Measurements from ENCODE around the gene DUSP7.
A peak's percentile ranks its signal among the peaks of the same experiment; 100 is the strongest.

The DUSP7 gene

DNA sequence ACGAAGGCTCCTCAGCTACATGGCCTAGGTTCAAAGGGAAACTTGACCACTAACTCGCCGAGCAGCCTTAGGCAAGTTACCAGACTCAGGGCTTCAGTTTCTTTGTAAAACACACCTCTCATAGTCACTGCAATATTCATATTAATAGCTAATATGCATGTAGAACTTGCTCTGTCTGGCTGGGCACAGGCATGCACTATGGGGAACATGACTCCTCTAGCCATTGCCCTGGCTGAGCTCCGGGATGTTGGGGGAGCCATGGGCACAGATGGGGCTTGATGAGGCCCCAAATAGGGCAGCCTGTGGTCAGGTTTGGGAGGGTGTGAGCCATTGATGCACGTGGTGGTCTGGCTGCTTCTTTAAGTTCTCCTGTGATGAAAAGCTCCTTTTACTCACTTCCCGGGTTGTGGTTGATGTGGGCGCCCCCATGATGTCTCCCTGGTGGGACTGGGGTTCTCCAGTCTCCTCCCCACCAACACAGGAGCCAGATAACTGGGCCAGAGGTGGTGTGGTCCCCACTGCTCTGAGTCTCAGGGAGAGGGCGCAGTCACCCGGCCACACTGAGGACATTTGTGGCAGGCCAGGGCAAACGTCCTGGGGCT, 29.4 kb upstream of the DUSP7 start:
- no peak for DNase-seq

DNA sequence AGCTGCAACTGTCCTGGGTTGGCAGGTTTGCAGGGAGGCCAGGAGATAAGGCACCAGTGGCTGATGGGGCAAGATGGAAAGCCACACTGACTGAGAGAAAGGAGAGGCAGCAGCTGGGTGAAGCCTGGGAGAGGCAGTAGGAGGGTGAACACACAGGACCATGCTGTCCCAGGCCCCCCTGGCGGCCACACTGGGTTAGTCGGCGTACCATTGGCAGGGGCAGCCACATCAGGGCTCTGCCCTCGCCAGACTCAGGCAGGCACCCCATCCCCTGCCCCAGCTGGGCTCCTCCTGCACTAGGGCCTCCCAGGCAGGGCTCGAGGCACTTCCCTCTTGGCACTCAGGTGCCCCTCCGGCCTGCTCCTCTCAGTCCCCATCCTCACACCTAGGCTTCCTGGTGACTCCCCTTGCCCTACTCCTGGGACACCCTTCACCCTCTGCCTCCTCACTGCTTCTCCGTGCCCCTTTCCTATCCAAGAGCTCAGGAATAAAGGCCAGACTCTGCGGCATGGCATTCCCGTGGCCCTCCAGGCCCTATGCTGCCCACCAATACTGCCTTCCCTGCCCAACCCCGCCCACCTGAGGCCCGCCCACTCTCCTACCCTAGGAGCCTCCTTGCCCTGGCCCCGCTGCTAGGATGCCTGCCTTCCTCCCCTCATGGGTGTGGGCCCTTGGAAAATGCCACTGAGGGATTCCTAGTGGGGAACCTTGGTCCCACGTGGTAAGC, 28.7 kb upstream of the DUSP7 start:
- no peak for DNase-seq

DNA sequence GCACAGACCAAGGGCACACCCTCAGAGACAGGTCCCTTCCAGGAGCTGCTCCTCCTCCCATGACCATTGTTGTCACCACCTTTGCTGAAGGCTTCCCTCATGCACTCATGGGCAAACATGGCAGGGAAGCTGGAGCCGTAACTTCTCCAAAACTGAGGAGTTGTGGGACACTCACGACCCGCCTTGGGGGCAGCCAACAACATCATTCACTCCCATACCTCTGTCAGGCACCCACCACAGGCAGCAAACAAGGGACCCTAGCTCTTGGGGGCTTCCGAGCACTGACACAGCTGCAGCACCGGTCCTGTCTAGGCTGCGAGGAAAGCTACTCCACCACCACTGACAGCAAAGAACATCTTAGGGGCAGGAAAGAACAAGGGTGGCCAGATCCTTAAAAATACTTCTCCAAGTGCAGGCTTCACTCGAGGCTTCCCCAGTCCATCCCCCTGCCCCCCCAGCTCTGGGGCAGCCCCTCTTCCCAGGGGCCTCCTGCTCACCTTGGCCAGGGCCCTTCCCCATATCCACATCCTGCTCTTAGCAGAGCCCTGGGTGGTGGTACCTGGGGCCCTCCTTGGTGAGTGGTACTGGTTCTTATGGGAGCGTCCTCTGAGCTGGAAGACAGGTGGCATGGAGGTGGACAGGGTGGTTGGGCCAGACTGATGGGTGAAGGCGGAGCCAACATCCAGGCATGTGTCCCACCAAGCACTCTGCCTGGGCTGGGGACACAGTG, 28.0 kb upstream of the DUSP7 start:
- DNase-seq, result no peak

DNA sequence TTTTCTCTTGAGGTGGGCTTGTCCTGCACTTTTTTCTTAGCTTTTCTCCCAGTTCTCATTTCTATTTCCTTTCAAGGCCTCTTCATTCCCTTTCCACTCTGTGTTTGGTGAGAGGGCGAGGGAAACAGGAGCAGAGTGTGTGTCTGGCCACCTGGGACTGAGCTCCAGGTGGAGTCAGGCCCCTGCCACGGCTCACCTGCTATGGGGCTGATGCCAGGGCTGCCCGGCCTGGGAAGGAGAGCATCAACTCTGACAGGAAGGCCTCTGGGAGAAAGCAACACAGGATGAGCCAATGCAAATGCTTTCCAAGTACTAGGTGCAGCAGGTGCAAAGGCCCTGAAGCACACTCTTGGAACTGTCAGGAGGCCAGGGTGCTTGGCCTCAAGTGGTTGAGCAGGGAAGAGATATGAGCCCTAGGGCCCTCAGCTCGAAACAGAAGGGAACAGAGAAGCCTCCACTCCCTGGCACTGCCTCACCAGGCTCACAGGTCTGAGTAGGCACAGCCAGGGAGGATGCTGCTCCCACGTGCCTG, 27.3 kb upstream of the DUSP7 start:
- no peak for DNase-seq

DNA sequence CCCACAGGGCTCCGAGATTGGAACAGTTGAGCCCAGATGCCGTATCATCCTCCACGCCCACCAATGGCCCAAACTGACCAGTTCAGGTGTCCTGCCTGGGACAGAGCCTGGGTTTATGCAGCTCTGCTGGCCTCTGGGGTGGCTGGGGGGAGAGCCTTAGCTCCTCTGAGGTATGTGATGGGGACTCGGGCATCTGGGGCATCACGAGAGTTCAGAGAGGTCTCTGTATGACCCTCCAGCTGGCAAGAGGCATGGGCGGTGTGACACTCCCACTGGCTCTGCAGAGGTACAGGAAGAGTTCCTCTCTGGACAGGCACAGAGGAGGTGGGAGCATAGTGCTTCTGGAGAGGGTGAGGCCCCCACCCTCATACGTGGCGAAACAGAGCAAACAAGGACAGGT, 26.6 kb upstream of the DUSP7 start:
- DNase-seq, result no peak

DNA sequence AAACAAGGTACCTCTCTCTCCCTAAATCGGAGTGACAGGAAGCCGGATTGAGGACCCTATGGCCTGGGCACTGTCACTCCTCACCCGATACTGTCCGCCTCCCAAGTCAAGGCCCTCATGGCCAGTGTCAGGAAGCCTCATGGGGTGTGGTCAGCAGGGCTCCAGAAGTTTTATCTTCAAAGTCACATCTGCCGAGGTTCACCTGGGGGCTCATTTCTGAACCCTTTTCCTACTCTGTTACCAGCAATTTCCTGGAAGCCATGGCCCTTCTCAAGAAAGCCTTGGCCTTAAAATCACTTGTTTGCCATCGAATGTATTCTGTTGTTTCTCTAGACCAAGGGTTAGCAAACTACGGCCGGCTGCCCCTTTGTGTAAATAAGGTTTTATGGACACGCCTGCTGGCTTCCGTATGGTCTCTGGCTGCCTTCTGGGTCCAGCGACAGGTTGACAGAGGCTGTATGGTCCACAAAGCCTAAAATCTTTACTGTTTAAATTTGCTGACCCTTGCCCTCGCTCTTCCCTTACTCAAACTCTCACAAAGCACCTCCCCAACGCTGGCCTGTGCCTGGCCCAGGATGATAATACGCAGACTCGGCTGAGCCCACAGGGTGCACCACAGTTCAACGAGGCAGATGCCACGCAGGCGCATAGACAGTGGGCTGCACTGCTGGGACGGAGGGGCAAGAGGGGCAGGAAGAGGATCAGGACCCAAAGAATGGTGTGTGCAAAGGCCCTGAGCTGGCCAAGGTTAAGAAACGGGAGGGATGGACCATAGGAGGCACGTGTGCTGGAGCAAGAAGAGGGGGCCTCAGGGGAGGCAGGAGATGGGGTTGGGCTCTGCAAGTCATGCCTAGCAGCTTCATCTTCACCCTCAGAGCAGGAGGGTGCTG, 24.7 kb upstream of the DUSP7 start:
- no peak for DNase-seq

DNA sequence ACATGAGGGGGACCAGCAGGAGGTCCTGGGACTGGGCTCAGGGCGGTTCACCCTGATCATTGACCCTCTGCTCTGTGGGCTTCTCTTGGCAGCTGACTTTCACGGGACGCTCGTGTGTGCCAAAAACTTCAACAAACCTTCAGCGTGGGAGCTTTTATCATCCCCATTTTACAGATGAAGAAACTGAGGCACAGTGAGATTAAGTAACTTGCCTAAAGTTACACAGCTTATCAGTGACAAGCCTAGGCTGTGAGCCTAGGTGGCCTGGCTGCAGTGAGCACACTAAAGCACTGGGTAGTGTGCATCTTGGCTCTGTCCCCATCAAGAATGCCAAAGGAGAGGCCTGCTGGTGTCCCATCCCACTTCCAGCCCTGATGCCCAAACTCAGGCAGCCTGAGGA, 23.6 kb upstream of the DUSP7 start:
- no peak for DNase-seq

DNA sequence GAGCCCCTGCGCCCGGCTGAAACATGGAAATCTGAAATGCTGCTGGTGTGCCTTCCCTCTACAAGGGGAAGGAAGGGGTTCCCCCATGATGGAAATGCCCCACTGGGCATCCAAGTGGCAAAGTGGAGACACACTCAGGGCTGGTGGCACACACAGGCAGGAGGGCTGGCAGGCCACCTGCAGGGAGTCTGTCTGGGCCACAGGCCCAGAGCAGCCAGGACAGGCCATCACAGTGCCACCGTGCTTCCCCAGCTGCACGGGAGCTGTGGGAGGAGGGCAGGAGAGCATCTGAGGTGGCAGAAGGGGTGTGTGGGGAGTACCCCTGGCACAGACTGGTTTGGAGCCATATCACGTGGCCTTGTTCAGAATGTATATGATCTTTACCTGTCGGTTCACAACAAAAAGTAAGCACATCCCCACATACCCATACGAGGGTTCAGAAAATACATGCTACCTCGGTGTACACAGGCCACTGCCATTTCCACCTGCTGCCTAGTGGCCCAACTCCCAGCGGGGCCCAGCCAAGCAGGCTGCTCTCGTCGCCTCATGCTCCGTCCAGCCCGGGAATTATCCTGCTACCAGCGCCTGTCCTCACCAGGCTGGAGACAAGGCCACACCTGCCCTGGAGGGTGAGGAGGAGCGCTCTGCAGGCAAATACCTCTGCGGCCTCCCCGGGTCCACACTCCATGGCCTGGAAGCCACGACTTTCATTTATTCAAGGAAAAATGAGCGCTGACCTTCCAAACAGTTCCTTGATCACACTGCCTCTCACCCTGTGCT, 22.6 kb upstream of the DUSP7 start:
- no peak for DNase-seq

DNA sequence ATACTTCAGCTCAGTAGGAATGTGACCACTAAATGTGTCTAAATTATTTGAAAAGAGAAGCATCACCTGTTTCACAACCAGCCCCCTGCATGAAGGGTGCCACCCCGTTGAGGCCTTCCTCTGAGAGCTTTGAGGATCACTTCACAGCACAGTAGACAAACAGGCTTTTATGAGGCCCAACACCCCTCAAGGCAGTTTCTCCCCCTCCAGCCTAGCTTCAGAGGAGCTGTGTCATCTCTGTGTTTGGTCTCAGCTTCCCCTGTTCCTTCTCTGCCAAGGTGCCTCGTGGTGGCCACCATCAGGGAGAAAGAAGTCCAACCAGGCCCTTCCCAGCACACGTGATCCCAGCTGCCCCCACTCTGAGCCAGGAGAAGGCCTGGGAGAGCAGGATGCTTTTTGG, 21.6 kb upstream of the DUSP7 start:
- DNase-seq, result no peak

DNA sequence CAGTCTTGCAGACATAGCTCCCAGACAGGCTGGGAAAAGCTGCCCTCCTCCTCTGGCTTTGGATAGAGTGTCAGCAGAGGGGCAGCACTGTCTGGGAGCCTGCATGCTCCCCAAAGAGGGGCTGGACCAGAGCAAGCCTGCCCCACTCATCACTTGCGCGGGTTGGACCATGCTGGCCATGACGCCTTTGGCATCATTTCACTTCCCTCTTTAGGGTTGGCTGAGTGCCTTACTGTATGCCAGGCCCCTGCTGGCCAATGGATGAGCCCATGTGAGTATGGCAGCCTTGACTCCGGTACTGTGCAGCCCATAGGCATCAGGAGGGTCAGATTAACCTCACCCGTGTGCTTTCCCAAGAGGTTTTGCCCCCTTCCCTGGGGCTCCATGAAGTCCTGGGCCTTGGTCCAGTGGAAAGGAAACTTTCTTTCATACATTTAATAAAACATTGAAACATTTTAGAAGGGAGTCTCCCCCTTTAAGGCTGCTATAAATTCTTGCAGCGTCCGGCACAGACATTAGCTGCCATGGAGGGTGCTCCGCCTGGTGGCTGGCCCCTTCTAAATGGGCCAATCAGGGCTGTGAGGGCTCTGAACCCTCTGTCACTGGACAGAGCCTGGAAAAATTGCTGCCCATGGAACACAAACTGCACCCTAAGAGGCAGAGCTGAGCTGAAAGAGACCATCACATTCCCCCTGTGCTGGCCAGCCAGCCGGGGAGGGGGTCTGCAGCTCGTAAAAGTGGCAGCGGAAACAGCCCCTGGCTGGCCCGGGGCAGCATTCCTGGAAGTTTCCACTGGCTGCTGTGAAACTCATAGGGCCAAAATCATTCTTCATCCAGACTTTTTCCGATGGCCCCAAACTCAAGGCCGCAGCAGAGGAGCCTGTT, 20.8 kb upstream of the DUSP7 start:
- DNase-seq, result no peak

DNA sequence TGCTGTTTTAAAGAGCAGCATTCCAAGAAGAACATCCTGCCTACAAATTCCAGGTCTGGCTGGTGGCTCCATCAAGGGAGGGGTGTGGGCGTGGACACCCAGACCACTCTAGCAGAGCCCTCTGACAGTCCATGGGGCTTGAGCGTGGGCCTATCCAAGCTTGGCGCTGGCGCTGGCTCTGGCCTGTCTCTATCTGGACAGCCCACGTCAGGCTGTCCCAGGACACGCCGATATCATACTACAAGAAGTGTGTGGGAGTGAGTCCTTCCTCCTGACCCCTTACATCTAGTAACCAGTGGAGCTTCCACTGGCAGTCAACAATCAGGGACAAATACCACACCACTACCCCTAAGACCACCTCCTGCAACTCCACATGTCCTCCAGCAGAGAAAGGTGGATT, 17.1 kb upstream of the DUSP7 start:
- no peak for DNase-seq

DNA sequence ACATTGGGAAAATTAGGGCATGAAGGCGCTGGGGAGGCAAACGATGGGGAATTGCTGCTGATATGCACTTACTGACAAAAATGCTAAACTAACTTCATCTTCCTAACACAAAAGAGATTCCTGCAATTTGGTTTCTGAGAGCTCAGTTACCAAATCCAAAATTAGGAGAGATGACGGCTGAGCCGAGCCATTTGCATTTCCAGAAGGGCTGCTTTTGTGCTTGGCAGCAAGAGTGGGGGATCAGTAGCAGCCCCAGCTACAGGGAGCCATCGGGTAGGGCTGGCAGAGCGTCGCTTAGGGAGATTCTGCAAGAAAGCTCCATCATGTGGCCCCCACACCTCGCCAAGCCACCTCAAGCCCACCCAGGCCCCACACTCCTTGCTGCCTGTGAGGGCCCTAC, 16.1 kb upstream of the DUSP7 start:
- DNase-seq, result no peak

DNA sequence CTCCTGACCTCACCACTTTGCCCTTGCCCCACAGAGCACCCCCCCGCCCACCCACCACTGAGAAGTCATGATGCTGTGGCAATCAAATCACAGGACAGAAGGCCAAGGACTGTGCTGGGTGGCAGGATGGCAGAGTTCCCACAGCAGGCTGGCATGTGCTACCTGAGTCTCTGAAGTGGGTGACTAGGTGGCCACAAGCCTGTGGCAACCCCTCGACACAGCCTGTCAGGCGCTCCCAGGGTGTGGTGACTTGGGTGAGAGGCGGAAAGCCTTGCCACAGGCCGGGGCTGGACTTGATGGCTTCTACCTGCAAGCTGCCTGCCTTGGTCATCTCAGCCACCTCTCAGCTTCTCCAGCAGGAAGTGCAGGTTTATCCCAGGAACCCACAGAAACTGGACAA, 15.6 kb upstream of the DUSP7 start:
- no peak for DNase-seq

DNA sequence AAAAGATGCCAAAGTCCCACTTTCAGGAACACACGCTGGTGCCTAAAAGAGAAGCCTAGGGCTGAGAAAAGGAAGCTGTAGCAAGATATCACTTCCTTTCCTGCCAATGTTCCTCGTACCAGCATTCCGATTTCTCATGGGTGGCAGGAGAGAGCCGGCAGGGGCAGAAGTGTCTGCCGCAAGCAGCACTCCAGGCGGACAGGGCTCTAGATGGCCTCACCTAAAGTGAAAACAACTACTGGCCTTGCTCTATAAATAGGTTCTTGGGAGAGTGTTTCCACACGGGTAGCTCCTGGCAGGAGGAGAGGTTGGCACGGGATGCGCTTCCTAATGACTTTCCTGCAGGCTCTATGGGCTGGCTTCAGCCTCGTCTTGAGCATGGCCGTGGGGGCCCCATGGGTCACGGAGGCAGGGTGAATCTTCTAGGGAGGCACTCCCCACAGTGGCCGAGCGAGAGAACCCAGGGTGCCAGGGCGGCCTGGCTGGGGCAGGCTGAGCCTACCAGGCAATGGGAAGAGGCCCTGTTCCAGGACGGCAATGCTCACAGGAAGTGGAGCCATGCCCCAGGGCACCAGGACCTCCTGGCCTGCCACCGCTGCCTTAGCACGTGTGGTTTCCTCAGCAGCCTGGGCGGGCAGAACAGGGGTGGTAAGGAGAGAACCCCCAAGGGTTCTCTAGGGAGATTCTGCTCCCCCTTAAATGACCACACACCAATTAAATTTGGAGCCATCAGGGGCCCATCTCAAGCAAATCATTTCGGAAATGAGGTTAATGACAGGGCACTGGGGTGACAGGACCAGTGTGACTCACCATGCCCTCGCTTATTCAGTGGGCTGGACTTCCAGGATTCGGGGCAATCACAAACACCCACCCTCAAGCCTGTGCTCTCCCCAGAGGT, 14.6 kb upstream of the DUSP7 start:
- peak; percentile 19 for DNase-seq

DNA sequence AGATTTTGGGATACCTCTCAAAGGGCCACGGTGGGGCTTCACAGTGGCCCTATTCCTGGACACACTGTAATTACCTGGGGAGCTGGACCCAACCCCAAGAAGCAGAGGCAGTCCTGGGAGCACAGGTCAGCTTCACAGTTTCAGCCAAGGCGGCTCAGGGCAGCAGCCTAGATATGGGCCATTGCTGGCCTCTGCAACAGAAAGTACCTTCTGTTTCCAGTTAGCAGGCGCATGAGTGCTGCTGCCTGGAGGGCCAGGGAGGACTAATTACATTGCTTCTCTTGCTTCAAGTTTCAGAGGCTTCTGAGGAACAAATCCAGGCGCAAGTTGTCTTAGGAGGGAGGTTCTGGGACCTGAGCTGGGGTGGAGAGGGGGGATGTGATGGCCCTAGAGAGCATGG, 13.5 kb upstream of the DUSP7 start:
- DNase-seq, result no peak

DNA sequence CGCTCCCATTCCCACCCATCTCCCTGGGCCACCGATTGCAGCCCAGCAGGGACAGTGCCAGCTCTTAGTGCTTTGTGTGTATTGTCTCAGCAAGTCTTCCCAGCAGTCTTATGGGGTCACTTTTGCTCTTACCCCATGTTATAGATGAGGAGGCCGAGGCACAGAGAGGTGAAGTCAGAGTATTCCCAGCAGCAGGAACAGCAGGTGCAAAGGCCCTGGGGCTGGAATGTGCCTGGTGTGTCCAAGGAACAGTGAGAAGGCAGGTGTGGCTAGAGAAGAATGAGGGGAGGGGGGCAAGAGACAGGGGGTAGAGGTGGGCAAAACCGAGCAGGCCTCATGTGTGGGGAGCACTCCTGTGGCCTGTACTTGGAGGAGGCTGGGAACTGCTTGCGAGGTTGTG, 12.8 kb upstream of the DUSP7 start:
- no peak for DNase-seq

DNA sequence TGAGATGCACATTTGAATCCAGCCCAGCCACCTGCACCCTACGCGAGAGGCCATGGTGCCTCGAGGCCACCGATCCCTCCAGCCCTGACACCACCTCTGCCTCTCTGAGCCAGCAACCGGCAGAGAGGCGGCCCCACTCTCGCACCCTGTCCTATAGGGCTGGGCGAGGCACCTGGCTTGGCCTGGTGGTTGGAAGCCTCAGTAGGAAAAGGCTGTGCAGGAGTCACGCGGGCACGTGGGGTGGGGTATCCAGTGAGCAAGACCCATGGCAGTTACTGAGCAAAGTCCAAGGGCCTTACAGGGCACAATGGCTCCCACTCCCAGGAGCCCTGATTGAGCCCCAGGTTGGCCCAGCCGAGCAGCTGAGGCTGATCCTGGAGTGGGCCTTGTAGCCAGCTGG, 12.4 kb upstream of the DUSP7 start:
- no peak for DNase-seq

DNA sequence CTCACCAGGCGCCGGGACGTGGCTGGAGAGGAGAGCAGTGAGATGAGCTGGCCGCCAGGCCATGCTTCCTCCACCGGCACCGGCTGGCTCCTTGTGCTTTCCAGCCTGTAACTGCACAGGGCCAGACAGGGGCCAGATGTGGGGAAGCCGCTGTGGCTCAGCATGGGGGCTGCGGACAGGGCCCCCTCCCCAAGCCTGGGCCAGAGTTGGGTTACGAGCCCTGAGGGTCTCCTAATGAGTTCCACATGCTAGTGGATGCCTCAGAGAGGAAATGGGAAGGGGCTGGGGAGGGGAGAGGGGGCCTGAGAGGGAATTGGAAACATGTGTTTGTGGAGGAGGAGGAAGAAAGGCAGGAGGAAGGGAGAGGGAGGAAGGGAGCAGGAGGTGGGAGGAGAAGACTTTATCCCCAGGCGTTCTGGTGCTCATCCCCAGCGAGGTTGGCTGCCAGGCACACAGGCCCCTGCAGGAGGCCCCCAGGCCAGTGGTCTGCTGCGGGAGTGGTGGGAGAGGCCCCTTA, 11.7 kb upstream of the DUSP7 start:
- no peak for DNase-seq

DNA sequence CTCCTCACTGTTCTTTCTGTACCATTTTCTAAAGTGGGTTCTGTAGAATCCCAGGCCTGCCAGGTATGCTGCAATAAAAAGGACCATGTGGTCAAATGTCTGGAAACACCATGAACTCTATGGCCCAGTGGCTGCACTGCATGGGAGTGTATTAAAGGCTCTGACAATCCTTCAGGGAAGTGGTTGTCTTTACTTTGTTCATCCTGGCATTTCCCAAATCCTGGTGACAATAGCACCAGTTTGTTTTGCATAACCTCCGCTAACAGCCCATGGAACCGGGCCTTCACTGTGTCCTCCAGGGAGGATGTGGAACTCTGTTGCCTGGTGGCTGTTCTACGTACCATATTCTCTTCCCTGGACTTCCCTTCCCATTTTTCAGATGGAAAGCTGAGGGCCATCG, 11.2 kb upstream of the DUSP7 start:
- no peak for DNase-seq

DNA sequence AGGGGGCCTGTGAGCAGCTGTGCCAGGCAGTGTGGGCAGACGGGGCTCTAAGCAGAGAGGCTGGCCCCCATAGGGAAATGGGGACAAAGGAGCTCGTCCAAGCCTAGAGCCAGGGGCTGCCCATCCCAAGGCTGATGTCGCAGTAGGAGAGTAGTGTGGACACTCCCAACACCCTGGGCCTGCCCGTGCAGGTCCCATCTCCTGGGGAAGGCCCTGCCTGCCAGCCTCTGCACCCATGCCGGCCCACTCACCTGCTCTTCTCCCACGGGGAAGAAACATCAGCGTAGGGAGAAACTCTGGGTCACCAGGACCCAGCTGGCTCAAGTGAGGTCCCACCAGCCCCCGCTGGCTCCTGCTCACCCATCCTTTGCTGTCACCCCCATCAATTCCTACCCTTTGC, 10.7 kb upstream of the DUSP7 start:
- DNase-seq, result no peak

All from NCI-H446 treated with DMSO at 0.1 percent for 48 hours (cell line).